BJ (cell line): ENCODE results near the gene DUS1L. TPM values are rescaled to one million over a fixed set of nuclear protein-coding genes. Genes with fewer than 3 reads are reported as not detected.

Experiments
- CTCF ChIA-PET: fragments of 350-600 bp; formaldehyde crosslinking; extraction: SDS; loops from one replicate; lab custom pipeline; 2021; ENCODE audit warnings: antibody characterized with exemption, inconsistent platforms; lab: Yijun Ruan, JAX
- POLR2A ChIA-PET: fragments of 300-600 bp; sonication (Branson Sonifier 250); formaldehyde crosslinking; extraction: SDS; loops from one replicate; lab custom pipeline; 2021; ENCODE audit warnings: antibody characterized with exemption; lab: Charles Lee
- DNase-seq: peaks from one replicate; pipeline ENCODE4 v3.0.0-alpha.2; 2011; ENCODE audit warnings: low read depth
- H3K27me3 ChIP-seq: 2 replicates; pipeline ENCODE4 v1.6.0; 2011; ENCODE audit warnings: low read length; ENCODE audit not compliant: control insufficient read depth, insufficient read depth
- H3K36me3 ChIP-seq: 2 replicates; pipeline ENCODE4 v1.5.1; 2011; ENCODE audit warnings: low read length; ENCODE audit not compliant: control insufficient read depth, insufficient read depth
- H3K4me3 ChIP-seq: 2 replicates; pipeline ENCODE4 v1.5.1; 2011; ENCODE audit warnings: low read depth, mild to moderate bottlenecking, control low read depth, low read length
- polyA plus RNA-seq: library from polyadenylated mRNA; depleted of rRNA; stranded (reverse); fragments of >200 nt; gene quantifications from 2 replicates; pipeline ENCODE4 v1.2.3, GENCODE V29; 2011
- TF ChIP-seq, protein P1 (sequence below): IDR thresholded peaks from 2 replicates; pipeline ENCODE4 v1.5.1; 2011; ENCODE audit warnings: low read depth, mild to moderate bottlenecking, control low read depth, inconsistent platforms, low read length, moderate library complexity; ENCODE audit not compliant: insufficient read depth

DUS1L gene
- polyA plus RNA-seq, 1 experiment = 47.6 TPM

DNA sequence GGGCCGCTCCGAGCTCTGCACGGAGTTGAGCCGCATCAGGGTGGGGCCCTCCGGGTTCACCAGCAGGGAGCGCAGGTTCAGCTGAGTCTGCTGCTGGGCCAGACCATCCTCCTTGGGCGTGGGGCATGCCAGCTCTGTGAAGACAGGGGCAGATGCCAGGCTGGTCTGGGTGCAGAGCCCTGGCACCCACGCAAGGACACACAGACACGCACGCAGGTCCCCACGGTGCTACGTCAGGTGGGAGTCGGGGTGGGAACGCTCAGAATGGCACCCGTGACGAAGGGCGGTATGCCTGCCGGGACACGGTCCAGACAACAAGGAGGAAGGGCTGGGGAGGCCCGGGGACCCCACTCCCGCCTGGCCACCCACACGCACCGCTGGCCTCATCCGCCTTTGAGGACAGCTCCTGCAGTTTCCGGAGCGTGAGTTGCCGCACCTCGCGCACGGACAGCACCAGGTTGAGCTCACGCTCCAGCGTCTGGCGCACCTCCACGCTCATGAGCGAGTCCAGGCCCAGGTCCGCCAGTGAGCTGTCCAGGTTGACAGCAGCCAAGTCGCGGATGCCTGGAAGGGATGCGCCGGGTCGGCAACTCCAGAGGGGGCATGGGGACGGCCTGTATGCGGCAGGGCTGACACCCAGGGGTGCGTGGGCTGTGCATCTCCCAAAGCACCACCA, 15.3 kb upstream of the DUS1L start:
- ChIA-PET POLR2A (no interaction called here), CTCF (interaction anchor here (0.6 to 1.2 kb wide), 2 partner anchors 63 to 73 kb away, joined by 3 to 4 read pairs; no protein-coding TSS in a partner anchor)
- Histone ChIP-seq H3K27me3 (no peaks in the 10 kb centered on the region), H3K36me3 (peaks cover 56% of the 10 kb centered on the region), H3K4me3 (no peak overlapping the region)
- no peak for DNase-seq
- TF ChIP-seq, protein P1, sequence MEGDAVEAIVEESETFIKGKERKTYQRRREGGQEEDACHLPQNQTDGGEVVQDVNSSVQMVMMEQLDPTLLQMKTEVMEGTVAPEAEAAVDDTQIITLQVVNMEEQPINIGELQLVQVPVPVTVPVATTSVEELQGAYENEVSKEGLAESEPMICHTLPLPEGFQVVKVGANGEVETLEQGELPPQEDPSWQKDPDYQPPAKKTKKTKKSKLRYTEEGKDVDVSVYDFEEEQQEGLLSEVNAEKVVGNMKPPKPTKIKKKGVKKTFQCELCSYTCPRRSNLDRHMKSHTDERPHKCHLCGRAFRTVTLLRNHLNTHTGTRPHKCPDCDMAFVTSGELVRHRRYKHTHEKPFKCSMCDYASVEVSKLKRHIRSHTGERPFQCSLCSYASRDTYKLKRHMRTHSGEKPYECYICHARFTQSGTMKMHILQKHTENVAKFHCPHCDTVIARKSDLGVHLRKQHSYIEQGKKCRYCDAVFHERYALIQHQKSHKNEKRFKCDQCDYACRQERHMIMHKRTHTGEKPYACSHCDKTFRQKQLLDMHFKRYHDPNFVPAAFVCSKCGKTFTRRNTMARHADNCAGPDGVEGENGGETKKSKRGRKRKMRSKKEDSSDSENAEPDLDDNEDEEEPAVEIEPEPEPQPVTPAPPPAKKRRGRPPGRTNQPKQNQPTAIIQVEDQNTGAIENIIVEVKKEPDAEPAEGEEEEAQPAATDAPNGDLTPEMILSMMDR = no peak

DNA sequence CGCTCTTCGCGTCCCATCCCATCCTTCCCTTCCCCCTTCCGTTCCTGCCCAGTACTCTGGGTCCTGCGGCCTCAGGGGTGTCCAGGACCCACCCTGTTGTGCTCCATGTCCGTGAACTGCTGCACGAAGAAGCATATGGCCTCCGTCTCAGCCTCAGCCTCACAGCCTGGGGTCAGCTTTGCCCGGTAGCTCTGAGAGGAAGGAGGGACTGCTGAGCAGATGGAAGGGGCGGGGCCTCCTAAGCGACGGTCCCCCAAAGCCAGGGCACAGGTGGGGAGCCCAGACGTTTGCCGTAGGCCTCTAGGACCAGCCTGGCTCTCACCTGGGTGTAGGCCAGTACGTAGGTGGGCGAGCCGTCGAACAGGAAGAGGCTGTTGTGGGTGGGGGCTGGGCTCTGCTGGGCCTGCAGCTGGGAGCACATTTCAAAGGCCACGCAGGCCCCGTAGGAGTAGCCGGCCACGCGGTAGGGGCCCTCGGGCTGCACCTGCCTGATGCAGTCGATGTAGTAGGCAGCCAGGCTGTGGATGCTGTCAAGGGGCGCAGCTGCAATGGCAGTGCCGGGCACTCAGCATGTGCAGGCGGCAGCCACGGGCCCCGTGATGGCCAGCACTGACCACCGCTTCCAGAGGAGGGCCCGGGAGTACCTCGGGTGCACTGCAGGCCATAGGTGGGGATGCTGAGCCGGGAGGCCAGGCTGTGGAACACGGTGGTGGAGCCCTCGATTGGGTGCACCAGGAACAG, 14.6 kb upstream of the DUS1L start:
- no peak for DNase-seq
- POLR2A ChIA-PET = no interaction called here
- CTCF ChIA-PET = interaction anchor here (1.2 kb wide), 1 partner anchor 74 kb away, joined by 4 read pairs; no protein-coding TSS in a partner anchor
- Histone ChIP-seq H3K36me3 (peaks cover 52% of the 10 kb centered on the region), H3K27me3 (no peaks in the 10 kb centered on the region), H3K4me3 (no peak overlapping the region)
- TF ChIP-seq, protein P1 = no peak

DNA sequence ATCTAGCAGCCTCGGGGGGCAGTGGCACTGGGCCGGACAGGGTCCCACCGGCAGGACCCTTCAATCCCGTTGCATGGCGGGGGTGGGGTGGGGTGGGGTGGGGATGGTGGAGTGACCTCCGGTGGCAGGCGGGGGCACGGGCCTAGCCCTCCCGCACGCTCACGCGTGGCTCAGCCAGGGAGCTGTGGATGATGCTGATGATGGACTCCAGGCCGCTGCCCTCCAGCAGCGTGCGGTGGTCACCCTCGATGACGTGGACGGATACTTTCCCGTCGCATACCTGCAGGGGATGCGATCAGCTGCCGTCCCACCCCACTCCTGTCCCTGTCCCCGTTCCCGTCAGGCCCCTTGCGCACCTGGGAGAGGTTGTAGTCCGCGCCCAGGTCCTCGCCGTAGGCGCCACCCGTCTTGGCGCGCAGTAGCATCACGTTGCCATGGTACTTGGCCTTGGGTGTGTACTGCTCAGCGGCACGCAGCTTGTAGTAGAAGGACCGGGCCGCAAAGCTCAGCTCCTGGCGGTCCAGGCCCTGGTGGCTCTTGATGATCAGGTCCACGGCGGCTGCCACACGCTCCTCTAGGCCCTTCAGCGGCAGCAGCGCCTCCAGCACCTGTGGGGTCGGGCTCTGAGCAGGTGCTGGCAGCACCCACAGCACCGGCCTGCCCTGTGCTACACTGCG, 13.5 kb upstream of the DUS1L start:
- Histone ChIP-seq H3K4me3 (no peak overlapping the region), H3K36me3 (peaks cover 48% of the 10 kb centered on the region), H3K27me3 (no peaks in the 10 kb centered on the region)
- CTCF ChIA-PET = no interaction called here
- TF ChIP-seq, protein P1 = no peak
- POLR2A ChIA-PET = no interaction called here
- no peak for DNase-seq

DNA sequence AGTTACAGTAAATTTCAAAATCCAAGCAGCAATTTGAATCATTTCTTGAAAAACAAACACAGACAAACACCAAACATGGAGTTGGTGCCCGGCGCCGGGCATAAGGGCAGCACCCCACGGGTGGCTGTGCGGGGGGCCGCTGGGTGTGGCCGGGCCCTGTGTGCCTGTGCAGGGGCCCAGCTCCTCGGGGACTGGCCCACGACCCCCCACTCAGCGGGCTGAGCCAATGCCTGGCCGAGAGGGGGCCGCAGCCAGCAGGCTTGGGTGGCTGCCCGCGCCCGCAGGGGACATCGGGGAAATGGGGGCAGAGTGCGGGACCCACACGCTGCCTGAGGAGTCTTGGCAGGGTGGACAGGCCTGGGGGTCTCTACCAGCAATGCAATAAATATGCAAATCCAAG, 12.8 kb upstream of the DUS1L start:
- Histone ChIP-seq H3K27me3 (no peaks in the 10 kb centered on the region), H3K36me3 (peaks cover 43% of the 10 kb centered on the region), H3K4me3 (no peak overlapping the region)
- TF ChIP-seq, protein P1 = no peak
- no peak for DNase-seq
- ChIA-PET CTCF (interaction anchor here (1.0 kb wide), 1 partner anchor 119 kb away, joined by 3 read pairs; no protein-coding TSS in a partner anchor), POLR2A (no interaction called here)
